HUES48 (cell line): ENCODE data around the gene BACH2.

Experiments used
- H3K27ac ChIP-seq: one replicate; pipeline ENCODE4 v1.7.0; 2013; ENCODE audit warnings: low read depth, low read length, inconsistent platforms
- H3K27me3 ChIP-seq: 2 replicates; pipeline ENCODE4 v1.6.1; 2013; ENCODE audit warnings: mild to moderate bottlenecking, low read length; ENCODE audit not compliant: control insufficient read depth, insufficient read depth
- H3K36me3 ChIP-seq: 2 replicates; pipeline ENCODE4 v1.6.1; 2013; ENCODE audit warnings: low read length; ENCODE audit not compliant: control insufficient read depth, insufficient read depth
- H3K4me1 ChIP-seq: 2 replicates; pipeline ENCODE4 v1.6.1; 2013; ENCODE audit warnings: mild to moderate bottlenecking, low read length; ENCODE audit not compliant: control insufficient read depth, insufficient read depth
- H3K4me3 ChIP-seq: 2 replicates; pipeline ENCODE4 v1.5.1; 2013; ENCODE audit warnings: mild to moderate bottlenecking, low read depth, low read length
- H3K9ac ChIP-seq: 2 replicates; pipeline ENCODE4 v1.6.1; 2013; ENCODE audit warnings: mild to moderate bottlenecking, low read depth, low read length, moderate library complexity
- H3K9me3 ChIP-seq: 2 replicates; pipeline ENCODE4 v1.6.1; 2013; ENCODE audit warnings: low read length; ENCODE audit not compliant: control insufficient read depth, insufficient read depth

The BACH2 gene

GRCh38 chr6:90103056-90103800 is 193.4 kb downstream of the BACH2 start:
- no peaks in the 10 kb centered on the region for H3K4me1 ChIP-seq
- H3K9me3 ChIP-seq: no peaks in the 10 kb centered on the region
- no peaks in the 10 kb centered on the region for H3K27me3 ChIP-seq
- H3K27ac ChIP-seq: no peak overlapping the region
- H3K36me3 ChIP-seq: no peaks in the 10 kb centered on the region
- H3K4me3 ChIP-seq: no peak overlapping the region
- H3K9ac ChIP-seq: no peak overlapping the region

DNA sequence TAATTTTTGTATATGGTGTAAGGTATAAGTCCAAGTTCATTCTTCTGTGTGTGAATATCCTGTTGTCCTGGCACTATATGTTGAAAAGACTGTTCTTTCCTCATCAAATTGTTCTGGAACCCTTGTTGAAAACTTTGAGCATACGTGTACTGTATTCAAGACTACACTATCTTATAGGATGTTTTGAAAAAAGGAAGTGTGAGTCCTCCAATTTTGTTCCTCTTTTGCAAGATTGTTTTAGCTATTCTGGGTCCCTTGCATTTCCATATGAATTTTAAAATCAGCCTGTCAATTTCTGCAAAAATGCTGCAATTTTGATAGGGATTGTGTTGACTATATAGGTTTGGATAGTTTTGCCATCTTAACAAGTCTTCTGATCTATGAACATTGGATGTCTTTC is 195.2 kb downstream of the BACH2 start:
- no peaks in the 10 kb centered on the region for H3K36me3 ChIP-seq
- H3K27me3 ChIP-seq: no peaks in the 10 kb centered on the region
- no peak overlapping the region for H3K9ac ChIP-seq
- no peak overlapping the region for H3K27ac ChIP-seq
- no peaks in the 10 kb centered on the region for H3K4me1 ChIP-seq
- H3K4me3 ChIP-seq: no peak overlapping the region
- no peaks in the 10 kb centered on the region for H3K9me3 ChIP-seq

DNA sequence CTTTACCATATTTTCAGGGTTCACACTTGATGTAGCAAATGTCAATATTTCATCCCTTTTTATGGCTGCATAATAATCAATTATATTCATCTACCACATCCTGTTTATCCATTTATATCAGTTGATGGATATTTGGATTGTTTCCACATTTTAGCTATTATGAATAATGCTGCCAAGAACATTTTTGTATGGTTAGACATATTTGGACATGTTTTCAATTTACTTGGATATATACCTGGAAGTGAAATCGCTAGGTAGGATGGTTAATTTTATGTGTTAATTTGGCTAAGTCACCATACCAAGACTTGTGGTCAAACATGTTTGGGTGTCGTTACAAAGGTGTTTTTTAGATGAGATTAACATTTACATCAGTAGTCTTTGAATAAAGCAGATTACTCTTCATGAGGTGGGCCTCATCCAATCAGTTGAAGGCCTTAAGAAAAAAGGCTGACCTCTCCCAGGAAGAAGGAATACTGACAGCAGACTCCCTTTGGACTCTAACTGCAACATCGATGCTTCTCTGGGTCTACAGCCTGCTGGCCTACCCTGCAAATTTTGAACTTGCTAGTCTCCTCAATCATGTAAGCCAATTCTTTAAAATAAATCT is 196.5 kb downstream of the BACH2 start:
- H3K9ac ChIP-seq: no peak overlapping the region
- no peak overlapping the region for H3K27ac ChIP-seq

DNA sequence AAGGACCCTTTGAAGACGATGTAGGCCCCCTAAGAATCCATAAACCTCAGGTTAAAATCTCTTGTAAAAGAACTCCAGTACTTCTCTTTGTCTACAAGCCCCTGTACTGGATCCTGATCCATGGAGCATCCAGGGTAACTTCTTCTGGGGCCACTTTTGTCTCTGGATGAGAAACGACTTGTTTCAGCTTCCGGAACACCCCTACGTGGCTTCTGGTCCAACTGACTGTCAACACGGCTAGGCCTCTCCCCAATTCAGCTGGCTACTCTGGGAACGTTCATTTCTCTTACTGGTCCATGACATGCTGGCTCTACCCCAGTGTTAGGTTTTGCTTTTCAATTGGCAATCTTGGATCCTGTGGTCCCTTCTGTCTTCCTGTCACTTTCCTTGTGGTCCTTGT is 198.0 kb downstream of the BACH2 start:
- no peak overlapping the region for H3K4me3 ChIP-seq
- H3K9ac ChIP-seq: no peak overlapping the region
- H3K9me3 ChIP-seq: no peaks in the 10 kb centered on the region
- no peak overlapping the region for H3K27ac ChIP-seq
- H3K36me3 ChIP-seq: no peaks in the 10 kb centered on the region
- H3K27me3 ChIP-seq: no peaks in the 10 kb centered on the region
- H3K4me1 ChIP-seq: no peaks in the 10 kb centered on the region

More for the DNA sequence above, 196.5 kb downstream of the BACH2 start:
- Histone ChIP-seq H3K36me3 (no peaks in the 10 kb centered on the region), H3K9me3 (no peaks in the 10 kb centered on the region), H3K27me3 (no peaks in the 10 kb centered on the region), H3K4me1 (no peaks in the 10 kb centered on the region), H3K4me3 (no peak overlapping the region)

DNA sequence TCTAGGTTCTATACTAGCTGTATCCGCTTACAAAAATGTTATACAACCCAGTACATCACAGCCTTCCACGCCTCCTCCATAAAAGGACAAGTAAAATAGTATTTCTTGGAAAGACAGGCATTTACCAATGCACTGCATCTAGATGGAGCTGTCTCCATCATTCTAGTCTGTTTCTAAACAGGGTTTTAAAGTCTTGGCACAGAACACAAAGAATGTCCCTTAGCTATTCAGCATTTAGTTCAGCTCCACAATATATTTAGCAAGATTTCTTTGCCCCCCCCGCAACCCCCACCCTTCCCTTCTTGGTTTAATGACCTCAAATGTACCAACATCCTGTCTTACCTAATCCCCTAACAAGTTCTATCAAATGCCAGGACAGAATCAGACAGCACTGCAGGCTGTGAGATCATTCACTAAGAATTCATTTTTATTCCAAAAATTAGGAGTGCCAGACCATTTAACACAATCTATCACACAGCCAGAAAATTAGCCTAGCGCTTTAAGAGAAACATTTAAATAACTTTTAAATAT is 198.6 kb downstream of the BACH2 start:
- Histone ChIP-seq H3K36me3 (no peaks in the 10 kb centered on the region), H3K27ac (no peak overlapping the region), H3K27me3 (no peaks in the 10 kb centered on the region), H3K9me3 (no peaks in the 10 kb centered on the region), H3K4me3 (no peak overlapping the region), H3K4me1 (no peaks in the 10 kb centered on the region), H3K9ac (no peak overlapping the region)

DNA sequence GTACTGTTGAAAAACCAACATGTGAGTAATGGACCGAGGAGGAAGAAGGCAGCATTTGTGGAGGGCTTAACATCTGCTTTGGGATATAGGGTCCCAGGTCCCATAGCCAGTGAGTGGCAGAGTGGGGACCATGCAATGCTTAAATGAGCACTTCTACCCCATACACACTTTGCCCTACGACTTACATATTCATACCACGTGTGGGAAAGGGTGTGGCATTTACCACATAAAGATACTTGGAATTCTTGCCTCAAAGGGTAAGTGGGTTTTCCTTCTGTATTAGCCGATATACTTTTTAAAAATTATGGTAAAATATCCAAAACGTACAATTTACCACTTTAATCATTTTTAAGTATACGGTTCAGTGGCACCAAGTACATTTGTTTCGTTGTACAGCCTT is 199.3 kb downstream of the BACH2 start:
- Histone ChIP-seq H3K9me3 (no peaks in the 10 kb centered on the region), H3K4me3 (no peak overlapping the region), H3K4me1 (no peaks in the 10 kb centered on the region), H3K9ac (no peak overlapping the region), H3K27me3 (no peaks in the 10 kb centered on the region), H3K36me3 (no peaks in the 10 kb centered on the region), H3K27ac (no peak overlapping the region)

DNA sequence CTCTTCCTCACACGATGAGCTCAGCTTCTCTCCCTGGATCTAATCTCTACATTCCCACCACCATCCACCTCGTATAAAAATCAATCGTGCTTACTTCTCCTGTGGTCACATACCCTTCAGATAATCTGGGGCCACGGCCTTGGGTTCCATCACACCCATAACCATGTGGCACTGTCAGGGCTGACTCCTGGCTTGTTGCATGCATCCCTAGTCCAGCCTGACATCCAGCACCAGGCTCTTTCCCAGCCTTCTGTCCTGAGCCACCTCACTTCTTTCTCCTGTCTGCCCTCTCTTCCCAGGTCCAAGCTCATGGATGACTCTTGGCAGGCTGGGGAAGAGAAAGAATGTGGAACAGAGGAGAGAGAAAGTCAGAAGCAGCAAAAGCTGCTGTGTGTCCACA is 199.8 kb downstream of the BACH2 start:
- Histone ChIP-seq H3K36me3 (no peaks in the 10 kb centered on the region), H3K4me3 (no peak overlapping the region), H3K9me3 (no peaks in the 10 kb centered on the region), H3K27ac (no peak overlapping the region), H3K27me3 (no peaks in the 10 kb centered on the region), H3K4me1 (no peaks in the 10 kb centered on the region), H3K9ac (no peak overlapping the region)

DNA sequence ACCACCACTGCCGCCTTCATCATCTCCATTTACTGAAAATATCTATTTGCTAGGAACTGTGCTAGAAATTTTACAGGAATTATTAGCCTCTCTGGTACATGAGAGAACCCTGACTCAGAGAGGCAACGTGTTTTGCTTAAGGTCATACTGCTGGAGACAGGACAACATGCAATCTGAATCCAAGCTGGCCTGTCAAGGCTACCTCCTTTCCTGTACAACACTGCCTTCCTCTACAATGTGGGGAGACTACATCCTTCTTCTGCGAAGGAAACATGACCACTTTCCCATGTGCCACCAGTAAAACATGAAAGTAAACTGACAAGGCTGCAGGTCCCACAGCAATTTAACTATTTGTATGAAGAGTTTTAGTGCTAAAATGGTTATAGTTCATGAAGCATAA is 200.9 kb downstream of the BACH2 start:
- no peak overlapping the region for H3K9ac ChIP-seq

DNA sequence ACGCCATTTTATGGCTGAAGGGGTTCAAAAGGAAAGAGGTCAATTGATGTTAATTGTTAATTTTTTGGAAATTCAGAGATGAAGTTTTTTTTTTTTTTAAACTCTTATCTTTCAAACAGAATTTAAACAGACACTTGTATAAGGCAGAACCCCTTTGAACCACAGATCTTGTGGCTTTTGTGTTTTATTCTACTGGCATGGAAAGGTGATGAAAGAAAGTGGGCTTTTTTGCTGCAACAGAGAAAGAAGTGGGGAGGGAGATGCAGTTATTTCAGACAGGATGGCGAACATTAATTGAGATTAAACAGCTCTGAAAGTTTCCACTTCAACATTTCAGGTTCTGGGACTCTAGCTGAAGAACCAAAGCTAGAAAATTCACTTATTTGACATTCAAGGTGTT is 201.5 kb downstream of the BACH2 start:
- no peak overlapping the region for H3K27ac ChIP-seq

More for the DNA sequence above, 200.9 kb downstream of the BACH2 start:
- no peak overlapping the region for H3K4me3 ChIP-seq
- H3K36me3 ChIP-seq: no peaks in the 10 kb centered on the region
- H3K27me3 ChIP-seq: no peaks in the 10 kb centered on the region
- no peaks in the 10 kb centered on the region for H3K4me1 ChIP-seq
- no peak overlapping the region for H3K27ac ChIP-seq
- H3K9me3 ChIP-seq: no peaks in the 10 kb centered on the region

DNA sequence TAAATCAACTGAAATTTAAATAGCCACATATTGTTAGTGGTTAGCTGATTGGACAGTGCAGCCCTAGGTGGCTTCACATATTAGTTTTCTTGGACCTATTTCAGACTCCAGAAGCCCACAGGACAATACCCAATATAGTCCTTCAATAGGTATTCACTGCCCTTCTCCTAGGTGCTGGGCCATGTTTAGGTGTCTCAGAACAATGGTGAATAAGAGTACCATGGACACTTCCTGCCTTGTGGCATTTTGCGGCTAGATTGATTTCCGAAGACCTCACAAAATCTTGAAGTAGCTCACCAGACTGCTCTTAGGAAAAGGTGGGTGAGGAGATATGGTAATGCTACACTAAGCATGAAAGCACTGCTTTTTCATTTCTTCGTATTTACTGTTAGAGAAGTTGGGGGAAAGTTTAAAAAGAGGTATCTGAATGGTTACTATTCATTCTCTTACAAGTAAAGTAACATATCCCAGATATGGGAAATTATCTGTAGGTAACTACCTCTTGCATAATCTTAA is 203.0 kb downstream of the BACH2 start:
- Histone ChIP-seq H3K9ac (no peak overlapping the region), H3K27ac (no peak overlapping the region), H3K36me3 (no peaks in the 10 kb centered on the region), H3K27me3 (no peaks in the 10 kb centered on the region), H3K9me3 (no peaks in the 10 kb centered on the region), H3K4me1 (no peaks in the 10 kb centered on the region), H3K4me3 (no peak overlapping the region)

More for the DNA sequence above, 201.5 kb downstream of the BACH2 start:
- Histone ChIP-seq H3K9ac (no peak overlapping the region), H3K4me3 (no peak overlapping the region), H3K4me1 (no peaks in the 10 kb centered on the region), H3K27me3 (no peaks in the 10 kb centered on the region), H3K36me3 (no peaks in the 10 kb centered on the region), H3K9me3 (no peaks in the 10 kb centered on the region)

DNA sequence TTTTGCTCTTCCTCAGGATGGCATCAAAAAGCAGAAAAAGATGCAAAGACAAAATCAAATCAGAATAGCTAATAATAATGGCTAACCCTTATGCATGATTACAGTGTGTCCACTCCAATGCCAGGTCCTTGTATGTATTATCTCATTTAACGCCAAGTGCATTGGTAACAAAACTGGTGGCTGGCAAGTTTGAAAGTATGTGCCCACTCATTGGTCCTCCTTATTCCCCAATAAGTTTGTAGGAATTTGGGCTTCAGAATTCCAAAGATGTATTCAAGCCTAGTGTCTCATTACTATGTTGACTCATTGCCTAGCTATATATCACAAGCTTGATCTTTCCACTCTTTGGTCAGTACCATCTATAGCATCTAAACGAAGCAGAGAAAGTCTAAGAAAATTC is 205.8 kb downstream of the BACH2 start:
- no peak overlapping the region for H3K4me3 ChIP-seq
- no peaks in the 10 kb centered on the region for H3K9me3 ChIP-seq
- H3K4me1 ChIP-seq: no peaks in the 10 kb centered on the region
- no peak overlapping the region for H3K9ac ChIP-seq
- no peaks in the 10 kb centered on the region for H3K27me3 ChIP-seq
- H3K36me3 ChIP-seq: no peaks in the 10 kb centered on the region
- no peak overlapping the region for H3K27ac ChIP-seq
